NCI-H748 treated with DMSO at 0.1 percent for 48 hours (cell line): ENCODE data around the gene POTEJ.
"Not testable (repeated sequence)": the region's sequence is repeated elsewhere in the genome, so short reads cannot be mapped to it uniquely, and the experiment has no call there.

Experiments used
- DNase-seq: peaks from one replicate; lab custom pipeline; 2025; lab: John Stamatoyannopoulos, UW

The POTEJ gene

DNA sequence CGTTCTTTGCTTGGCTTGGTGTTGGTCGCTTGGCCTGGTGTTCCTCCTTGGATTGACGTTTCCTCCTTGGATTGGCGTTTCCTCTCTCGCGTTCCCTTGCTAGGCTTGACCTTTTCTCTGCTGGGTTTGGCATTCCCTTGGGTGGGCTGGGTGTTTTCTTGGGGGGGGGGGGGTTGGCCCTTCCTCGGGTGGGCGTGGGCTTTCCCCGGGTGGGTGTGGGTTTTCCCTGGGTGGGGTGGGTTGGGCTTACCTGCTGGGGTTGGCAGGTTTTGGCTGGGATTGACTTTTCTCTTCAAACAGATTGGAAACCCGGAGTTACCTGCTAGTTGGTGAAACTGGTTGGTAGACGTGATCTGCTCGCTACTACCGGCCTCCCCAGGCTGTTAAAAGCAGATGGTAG, at the start of gene POTEJ:
TSS of gene POTEJ (plus strand) at position 301 of the 400 bp plus-strand sequence. CDS start at position 394, 93 bp downstream.
- DNase-seq, result not testable (repeated sequence)

DNA sequence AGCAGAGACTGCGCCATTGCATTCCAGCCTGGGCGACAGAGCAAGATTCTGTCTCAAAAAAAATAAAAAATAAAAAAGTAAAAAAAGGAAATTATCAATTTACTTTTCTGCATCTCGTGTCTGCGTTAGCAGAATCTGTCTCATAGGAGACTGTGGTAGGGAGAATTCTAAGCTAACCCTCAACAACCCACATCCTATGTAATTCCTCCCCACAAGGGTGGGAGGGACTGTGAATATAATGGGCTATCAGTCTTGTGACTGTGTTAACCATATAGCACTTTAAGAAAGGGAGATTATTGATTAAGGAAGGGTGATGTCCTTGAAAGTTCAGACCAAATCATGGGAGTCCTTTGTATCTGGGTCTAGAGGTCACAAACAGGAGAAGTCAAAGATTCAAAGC, 45.1 kb upstream of the POTEJ start:
- not testable (repeated sequence) for DNase-seq

DNA sequence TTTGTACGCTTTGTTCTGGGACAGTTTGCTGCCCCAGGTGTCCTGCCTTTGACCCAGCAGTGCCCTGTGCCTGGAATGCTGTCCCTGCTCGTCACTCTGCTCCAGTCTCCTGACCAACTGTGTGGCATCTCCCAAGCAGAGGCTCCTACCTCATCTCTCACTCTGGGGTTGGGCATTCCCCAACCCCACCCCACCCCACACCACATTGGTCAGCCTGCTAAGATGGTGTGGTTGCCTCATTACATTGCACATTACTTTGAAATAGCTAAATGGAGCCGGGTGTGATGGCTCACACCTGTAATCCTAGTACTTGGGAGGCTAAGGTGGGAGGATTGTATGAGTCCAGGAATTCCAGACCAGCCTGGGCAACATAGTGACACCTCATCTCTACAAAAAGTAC, 39.3 kb upstream of the POTEJ start:
- not testable (repeated sequence) for DNase-seq

DNA sequence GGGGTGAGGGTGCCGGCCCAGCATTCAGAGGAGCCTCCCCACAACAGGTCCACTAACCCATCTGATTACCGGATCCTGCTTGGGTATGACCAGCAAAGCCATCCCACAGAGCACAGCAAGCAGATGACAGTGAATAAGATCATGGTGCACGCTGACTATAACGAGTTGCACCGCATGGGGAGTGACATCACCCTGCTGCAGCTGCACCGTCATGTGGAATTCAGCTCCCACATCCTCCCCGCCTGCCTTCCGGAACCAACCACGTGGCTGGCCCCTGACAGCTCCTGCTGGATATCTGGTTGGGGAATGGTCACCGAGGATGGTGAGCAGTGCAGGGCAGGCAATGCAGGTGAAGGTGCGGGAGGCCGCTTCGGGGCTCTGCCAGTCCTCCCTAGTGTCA, 37.0 kb upstream of the POTEJ start:
- DNase-seq, result not testable (repeated sequence)

DNA sequence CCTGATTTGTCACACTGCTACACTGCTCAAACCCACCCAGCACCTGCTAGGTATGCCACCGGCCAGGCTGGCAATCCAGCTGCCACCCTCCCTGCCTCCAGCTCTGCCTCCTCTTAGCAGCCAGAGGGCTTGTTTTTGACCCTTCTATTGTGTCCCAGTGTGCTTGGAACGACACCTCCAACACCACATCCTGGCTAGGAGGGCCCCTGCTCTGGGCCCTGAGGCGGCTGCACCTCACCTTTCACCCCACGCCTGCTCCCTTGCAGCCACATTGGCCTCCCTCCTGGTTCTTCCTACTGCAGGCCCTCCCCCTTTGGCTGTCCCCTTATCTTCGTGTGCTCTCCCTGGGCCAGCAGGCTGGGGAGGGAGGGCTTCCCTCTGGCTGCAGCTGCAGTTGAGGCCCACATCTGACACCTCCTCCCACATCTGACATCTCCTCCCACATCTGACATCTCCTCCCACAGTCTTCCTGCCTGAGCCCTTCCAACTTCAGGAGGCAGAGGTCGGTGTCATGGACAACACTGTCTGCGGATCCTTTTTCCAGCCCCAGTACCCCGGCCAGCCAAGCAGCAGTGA, 34.9 kb upstream of the POTEJ start:
- not testable (repeated sequence) for DNase-seq

DNA sequence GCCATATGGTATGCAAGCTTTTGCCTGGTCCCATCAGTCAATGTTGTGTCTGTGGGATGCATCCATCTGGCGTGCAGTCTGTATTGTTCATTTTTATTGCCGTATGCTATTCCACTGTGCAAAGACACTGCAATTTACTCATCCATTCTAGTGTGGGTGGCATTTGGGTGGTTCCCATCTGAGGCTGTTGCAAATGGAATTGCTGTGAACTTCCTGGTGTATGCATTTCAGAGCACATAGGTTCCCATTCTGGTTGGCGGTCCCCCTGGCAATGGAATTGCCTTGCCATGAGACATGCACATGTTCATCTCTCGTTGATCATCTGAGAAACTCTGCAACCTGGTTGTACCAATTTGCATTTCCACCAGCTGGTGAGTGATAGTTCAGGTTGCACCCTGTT, 33.7 kb upstream of the POTEJ start:
- not testable (repeated sequence) for DNase-seq

DNA sequence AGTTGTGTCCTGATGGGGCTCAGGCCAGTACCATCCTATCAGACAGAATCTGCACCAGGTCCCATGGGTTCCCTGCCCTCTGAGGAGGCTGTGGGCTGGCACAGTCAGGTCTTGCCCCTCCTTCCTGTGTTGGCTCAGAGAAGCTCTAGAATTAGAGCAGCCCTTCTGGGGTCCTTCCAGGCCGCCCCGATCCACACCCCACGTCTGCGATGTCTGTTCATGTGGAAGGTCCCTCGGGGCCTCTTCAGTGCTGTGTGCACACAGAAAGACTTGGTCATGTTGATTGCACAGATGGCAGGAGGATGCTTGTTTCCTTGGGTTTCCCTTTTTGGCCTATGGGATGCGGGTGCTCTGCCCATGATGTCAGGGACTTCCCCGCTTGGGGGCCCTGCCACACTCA, 32.1 kb upstream of the POTEJ start:
- not testable (repeated sequence) for DNase-seq

DNA sequence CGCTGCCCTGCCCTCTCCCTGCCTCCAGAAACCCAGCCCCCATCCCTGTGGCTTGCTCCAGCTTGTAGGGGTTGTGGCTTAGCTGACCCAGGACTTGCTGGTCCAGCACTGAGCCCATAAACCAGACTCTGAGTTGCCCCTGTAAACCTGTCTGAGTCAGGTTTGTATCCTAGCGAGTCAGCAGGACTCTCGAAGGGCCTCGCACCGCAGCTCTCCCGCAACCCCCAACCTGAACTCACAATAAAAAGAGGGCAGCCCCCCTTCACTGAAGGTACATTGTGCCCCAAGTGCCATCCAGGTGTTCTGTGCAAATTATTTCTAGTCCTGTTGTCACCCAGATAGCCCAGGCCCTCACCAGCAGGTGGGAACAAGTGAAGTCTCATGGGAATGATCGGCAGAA, 29.7 kb upstream of the POTEJ start:
- not testable (repeated sequence) for DNase-seq

DNA sequence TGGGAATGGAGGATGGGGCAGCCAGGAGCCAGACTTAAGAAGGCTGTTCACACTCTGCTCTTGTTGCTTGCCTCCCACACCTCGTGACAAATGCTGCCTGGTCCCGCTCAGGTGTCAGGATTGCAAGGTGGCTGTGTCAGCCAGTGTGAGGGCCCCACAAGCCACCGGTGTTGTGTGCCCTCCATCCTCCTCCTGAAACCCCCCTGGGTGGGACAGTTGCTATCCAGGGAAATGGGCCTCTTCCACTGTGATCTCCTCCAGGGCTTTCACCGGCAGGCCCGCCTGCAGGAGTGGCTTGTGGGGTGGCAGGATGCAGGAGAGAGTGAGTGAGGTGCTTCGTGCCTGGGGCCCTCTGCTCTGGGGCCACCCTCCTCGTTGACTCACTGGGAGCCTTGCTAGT, 28.3 kb upstream of the POTEJ start:
- not testable (repeated sequence) for DNase-seq

DNA sequence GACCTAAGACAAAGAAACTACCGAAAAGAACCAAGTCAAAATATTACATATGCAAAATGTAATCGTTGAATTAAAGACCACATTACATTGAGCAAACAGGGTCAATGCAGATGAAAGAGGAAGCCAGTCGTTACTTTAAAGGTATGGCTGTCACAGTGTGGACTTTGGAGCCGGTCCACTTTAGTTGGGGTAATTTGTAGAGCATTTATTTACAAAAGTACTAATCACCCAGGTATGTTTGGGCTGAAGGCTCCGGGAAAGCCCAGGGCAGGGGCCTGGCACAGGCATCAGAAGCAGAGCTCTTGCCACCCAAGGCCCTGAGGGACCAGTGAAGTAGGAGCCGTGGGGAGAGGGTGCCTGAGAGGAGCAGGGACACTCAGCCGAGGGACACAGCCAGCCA, 27.7 kb upstream of the POTEJ start:
- DNase-seq, result not testable (repeated sequence)

DNA sequence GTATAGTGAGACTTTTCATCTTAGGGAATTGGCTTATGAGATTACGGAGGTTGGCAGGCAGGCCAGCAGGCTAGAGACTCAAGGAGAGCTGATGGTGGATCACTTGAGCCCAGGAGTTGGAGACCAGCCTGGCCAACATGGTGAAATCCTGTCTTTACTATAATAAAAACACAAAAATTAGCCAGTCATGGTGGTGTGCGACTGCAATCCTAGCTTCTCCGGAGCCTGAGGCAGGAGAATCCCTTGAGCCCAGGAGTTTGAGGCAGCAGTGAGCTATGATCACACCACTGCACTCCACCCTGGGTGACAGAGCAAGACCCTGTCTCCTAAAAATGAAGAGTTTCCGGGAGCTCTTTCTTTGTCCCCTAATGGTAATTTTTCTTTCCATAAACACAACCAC, 26.5 kb upstream of the POTEJ start:
- not testable (repeated sequence) for DNase-seq

DNA sequence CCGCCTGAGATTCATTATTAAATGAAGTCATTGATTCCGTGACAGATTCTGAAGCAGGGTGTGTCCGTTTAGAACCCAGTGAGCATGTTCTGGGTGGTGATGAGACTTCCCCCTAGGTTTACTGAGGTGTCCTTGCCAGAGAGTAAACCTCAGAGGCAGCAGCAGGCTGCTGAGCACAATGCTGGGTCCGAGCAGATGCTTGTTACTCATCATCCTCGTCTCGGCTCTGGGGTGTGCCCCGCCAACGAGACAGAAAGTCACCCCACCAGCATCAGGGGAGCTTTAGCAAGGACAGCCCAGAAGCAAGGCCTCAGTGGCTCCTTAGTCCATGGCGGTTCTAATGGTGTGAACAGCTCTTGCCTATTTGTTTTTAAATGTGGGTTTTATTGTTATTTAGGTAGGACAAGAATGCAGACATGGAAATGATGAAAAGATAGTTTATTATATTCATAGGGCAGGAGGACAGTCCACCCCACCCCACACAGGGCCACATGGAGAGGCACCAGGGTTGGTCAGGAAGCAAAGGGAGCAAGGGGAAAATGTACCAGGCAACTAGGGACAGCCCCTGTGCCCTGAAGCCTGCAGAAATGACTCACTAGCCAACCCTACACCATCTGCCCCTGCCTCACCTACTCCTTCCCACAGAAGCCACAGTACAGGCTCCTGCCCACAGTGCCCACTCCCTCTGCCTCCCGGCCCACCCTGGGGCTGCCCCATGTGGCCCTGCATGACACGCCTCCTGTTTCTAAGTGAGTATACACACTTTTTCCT, 22.4 kb upstream of the POTEJ start:
- DNase-seq, result not testable (repeated sequence)

DNA sequence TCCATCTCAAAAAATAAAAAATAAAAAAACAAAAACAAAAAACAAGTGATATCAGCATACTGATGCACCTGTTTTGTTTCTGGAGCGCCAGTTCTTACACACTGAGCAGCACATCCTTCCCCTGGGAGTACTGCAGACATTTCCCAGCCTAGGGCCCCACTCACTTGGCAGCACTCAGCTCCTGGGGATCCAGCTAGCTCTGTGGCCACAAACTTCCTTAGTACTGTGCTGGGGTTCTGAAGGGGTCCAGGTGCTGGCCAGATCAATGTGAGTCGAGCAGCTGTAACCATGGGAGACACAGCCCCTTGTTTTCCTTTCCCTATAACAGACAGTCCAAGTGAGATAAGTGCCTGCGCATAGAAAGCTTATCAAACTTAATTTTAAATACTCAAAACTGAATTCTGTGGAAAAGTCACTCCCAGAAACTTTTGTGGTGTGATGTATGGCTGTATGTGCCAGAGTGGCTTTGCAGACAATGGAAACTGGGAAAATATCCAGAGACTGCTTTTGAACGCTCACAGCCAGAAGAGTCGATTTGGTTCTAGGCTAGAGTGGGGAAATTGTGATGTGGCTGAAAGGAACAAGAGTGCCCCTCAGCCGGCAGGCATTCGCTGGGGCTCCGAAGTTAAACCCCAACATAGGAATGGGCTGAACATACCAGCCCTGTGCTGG, 20.9 kb upstream of the POTEJ start:
- DNase-seq, result not testable (repeated sequence)

DNA sequence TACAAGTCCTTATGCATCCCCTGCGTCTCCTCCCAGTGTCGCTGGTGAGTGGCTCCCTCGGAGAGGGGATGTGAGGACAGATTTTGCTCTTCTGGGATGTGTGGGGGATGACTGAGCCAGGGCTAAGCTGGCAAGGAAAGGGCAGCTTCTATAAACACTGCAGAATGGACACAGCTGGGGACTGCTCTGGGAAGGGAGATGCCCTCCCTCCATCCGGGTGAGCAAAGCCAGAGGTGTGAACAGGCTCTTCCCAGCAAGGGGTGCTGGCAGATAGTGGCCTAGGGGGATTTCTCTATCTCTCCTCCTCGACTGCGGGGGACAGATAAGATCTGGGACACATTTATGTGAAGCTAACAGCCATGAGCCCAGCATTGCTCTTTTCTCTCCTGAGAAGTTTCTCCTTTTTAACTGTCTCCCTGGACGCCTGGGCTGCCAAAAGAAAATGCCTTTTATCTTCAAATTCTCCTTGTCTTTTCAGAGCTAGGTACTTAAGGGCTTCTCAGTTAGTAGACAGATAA, 20.3 kb upstream of the POTEJ start:
- not testable (repeated sequence) for DNase-seq

DNA sequence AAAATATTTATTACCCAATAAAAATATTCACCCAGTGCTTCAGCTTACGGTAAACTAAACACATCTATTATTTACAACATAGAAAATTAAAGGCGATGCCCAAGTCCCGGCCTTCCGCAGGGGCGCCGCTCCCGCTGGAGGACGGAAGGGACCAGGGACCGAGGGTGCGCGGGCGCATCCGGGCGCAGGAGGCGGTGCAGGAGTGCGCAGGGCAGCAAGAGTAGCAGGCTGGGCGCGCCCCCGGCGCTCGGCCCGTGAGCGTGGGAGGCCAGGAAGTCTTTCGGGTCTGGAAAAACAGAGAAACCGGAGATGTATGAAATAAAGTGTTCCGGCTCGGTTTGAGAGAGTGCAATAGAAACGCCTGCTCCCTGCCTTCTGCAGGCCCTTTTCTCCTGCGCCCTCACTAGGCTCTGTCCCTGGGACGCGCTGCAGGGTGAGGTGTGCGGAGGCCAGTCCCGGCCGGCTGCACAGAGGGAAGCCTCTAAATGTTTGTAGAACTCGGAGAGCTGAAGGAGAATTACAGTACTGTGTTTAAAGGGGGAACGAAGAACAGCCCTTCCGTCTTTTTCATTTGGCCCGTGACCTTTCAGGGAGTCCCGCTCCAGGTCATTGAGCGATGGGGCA, 18.3 kb upstream of the POTEJ start:
- DNase-seq, result not testable (repeated sequence)

DNA sequence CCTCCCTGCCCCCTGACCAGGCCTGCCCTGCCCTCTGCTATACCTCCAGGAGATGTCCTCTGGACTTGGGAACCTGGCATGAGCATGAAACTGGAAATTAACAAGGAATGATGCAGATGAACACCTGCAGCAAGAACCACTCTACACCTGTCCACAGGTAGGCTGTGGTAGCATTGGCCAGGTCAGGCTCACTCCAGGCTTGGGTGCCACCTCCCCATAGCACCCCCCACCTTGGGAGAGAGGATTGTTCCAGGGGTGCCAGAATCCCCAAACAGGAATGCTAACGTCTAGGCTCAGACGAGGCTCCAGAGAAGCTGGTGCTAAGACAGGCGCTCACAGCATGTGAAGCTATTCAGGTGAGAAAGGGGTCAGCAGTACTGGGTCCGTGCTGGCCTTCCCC, 17.2 kb upstream of the POTEJ start:
- not testable (repeated sequence) for DNase-seq

DNA sequence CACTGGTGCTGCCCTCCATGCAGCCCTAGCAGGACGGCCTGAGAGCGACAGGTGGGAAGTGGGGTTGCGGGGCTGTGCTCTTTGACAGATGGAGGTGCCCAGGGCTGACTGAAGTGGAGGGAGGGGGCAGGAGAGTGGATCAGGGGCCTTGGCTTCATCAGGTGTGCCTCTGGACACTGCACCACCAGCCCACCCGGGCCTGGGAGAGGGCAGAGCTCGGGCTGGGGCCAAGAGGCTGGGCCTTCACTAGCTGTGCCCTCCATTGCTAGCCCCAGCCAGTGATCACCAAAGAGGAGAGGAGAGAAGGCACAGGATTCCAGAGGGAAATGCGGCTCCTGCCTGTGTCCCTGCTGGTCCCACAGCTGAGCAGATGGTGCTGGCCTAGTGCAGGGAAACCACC, 14.5 kb upstream of the POTEJ start:
- DNase-seq, result not testable (repeated sequence)

DNA sequence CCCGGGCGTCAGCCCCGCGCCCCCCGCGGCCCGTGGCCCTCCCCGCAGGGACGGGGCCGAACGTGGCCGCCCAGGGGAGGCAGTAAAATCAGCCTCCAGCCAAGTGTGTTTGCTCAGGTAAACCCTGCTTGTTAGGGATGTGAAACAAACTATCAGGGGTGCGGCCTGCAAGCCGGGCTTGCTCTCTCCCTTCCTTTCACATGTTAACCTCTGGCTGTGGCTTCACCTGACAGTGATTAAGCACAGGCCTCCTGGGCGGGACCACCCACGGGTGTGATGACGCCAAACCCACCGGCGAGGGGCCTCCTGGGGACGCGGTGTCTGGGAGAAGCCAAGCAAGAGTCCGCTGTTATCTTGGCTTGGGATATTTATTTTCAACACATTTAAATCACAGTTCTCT, 13.2 kb upstream of the POTEJ start:
- DNase-seq, result not testable (repeated sequence)

DNA sequence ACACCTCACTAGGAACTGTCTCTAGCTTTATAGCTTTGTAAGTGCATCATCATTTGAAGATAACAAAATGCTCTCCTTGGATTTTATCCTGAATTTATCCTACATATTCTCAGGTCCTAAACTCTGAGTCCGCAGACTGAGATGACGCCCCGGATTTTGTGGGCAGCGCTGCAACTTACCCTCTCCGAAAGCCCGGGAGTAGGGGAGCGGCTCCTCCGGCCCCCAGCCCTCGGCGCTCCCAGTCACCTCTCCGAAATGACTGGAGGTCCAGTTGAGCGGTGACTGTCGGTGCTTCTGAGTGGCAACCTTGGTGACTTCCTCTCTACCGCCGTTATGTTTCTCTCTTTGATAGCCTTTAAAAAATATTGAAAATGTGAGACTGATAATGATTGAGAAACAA, 12.8 kb upstream of the POTEJ start:
- not testable (repeated sequence) for DNase-seq

DNA sequence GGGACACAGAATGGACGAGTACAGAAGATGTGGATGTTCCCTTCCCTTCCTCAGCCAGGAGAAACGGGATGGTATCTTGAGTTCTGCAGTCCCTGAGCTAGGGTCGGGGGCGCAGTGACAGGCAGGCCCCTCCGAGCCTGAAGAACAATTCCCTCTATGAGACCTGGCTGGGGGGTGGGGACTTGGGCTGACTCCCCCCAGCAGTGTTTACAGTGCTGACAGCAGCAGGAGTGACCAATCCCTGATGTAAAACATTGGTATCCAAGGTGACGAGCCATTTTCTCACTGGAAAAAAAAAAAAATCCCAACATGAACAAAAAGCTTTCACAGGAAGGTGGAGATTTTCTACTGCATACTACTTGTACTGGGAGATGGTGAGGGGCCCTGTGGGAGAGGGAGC, 11.8 kb upstream of the POTEJ start, which contains the start of gene CFC1:
TSS of gene CFC1 (minus strand) at position 183 of the 400 bp plus-strand sequence. CDS start 288 bp downstream, outside the sequence.
- not testable (repeated sequence) for DNase-seq

DNA sequence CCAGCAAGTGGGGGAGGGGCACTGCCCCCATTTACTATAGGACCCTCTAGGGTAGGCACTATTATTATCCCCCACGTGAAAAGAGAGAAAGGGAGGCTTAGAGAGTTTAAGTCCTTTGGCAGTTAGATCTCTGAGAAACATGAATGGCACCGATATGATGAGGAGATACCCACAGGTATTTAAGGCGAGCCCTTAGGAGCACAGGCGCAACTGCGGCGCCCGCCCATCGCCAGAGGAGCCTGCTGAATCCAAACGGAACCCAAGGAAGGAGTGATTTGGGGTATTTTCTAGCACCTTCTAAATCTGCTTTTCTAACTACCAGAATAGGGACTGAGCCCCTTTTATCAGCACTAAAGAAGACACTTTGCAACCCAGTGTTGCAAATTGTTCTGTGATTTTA, 11.3 kb upstream of the POTEJ start:
- not testable (repeated sequence) for DNase-seq

DNA sequence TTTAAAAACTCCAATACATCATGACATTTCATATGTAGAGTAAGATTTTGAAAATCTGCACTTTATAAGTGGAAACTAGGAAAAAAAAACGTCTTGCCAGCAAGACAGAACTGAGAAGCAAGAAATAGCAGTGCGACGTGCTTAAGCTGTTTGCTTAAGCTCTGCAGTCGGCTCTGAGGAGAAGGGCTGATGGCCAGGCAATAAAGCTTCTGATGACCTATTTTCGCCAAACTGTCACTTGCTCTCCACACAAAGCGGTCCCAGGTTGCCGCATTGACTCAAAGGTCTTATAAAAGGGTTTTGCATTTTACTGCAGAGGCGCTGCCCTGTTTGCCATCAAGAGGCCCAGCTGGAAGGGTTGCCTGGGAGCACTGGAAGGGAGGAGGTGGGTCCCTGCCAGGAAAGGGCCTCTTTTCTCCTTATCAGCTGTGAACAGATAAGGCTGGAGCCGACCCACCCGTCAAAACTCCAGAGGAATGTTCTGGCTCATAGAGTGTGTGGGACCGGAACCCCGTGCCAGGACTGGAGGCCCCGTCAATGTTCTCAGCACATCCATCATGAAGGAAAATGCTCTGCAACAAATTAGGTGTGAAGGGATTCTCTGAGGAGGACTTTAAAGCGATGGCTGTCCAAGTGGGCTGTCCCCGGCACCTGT, 9.5 kb upstream of the POTEJ start:
- not testable (repeated sequence) for DNase-seq
